Measurements from ENCODE around the gene MRPS18A. TPM values are rescaled to one million over a fixed set of nuclear protein-coding genes. Genes with fewer than 3 reads are reported as not detected.
A peak's percentile ranks its signal among the peaks of the same experiment; 100 is the strongest.

MRPS18A gene
- total and polyA plus RNA-seq, 9 of the 15 experiments (the other 6 are each of a cell fraction or from before 2014, with no cell fraction given): 87.5 to 243 (median 125) TPM

DNA sequence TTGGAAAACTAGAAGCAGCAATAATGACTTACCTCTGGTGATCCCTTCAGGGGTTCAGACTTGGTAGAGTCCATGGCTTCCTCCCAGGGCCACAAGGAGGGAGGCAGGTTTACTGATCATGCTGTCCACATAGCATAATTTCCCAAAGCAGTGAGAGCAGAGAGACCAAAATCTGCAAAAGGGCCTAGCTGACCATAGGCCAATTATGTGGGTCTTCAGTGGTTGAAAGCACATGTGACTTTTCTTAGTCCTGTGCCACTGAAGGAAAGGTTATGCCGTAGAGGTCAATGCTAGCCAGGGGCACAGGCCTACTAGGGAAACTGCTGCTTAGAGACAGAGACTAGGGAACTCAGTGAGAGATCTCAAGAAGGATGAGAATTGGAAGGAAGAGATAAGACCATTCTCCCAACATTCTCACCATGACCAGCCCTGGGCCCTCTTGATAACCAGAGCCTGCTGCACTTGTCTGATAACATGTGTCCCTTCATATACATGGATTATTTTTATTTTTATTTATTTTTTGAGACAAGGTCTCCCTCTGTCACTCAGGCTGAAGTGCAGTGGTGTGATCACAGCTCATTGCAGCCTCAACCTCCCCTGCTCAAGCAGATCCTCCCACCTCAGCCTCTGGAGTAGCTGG, 56.5 kb downstream of the MRPS18A start (continued):
- TF ChIP-seq, protein P1, sequence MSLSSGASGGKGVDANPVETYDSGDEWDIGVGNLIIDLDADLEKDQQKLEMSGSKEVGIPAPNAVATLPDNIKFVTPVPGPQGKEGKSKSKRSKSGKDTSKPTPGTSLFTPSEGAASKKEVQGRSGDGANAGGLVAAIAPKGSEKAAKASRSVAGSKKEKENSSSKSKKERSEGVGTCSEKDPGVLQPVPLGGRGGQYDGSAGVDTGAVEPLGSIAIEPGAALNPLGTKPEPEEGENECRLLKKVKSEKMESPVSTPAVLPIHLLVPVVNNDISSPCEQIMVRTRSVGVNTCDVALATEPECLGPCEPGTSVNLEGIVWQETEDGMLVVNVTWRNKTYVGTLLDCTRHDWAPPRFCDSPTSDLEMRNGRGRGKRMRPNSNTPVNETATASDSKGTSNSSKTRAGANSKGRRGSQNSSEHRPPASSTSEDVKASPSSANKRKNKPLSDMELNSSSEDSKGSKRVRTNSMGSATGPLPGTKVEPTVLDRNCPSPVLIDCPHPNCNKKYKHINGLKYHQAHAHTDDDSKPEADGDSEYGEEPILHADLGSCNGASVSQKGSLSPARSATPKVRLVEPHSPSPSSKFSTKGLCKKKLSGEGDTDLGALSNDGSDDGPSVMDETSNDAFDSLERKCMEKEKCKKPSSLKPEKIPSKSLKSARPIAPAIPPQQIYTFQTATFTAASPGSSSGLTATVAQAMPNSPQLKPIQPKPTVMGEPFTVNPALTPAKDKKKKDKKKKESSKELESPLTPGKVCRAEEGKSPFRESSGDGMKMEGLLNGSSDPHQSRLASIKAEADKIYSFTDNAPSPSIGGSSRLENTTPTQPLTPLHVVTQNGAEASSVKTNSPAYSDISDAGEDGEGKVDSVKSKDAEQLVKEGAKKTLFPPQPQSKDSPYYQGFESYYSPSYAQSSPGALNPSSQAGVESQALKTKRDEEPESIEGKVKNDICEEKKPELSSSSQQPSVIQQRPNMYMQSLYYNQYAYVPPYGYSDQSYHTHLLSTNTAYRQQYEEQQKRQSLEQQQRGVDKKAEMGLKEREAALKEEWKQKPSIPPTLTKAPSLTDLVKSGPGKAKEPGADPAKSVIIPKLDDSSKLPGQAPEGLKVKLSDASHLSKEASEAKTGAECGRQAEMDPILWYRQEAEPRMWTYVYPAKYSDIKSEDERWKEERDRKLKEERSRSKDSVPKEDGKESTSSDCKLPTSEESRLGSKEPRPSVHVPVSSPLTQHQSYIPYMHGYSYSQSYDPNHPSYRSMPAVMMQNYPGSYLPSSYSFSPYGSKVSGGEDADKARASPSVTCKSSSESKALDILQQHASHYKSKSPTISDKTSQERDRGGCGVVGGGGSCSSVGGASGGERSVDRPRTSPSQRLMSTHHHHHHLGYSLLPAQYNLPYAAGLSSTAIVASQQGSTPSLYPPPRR (CRISPR knock-in tag; IDR thresholded peaks at IDR 0.05; ENCODE audit: borderline replicate concordance): peak; percentile 44; the same call in 1 of the 2 replicates
- TF ChIP-seq ZNF316 (IDR thresholded peaks at IDR 0.05): no peak
- TF ChIP-seq, protein P2, sequence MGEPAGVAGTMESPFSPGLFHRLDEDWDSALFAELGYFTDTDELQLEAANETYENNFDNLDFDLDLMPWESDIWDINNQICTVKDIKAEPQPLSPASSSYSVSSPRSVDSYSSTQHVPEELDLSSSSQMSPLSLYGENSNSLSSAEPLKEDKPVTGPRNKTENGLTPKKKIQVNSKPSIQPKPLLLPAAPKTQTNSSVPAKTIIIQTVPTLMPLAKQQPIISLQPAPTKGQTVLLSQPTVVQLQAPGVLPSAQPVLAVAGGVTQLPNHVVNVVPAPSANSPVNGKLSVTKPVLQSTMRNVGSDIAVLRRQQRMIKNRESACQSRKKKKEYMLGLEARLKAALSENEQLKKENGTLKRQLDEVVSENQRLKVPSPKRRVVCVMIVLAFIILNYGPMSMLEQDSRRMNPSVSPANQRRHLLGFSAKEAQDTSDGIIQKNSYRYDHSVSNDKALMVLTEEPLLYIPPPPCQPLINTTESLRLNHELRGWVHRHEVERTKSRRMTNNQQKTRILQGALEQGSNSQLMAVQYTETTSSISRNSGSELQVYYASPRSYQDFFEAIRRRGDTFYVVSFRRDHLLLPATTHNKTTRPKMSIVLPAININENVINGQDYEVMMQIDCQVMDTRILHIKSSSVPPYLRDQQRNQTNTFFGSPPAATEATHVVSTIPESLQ (CRISPR knock-in tag; IDR thresholded peaks at IDR 0.05): 0 out of 2 replicates have a peak, but pooled peaks have one; percentile 51
- no peak; the same call in 1 of the 2 replicates for TF ChIP-seq GABPB1 (CRISPR knock-in tag; IDR thresholded peaks at IDR 0.05)
- TF ChIP-seq JUN (IDR thresholded peaks at IDR 0.05; ENCODE audit: borderline replicate concordance, low read depth, low read length): no peak
- 0 out of 2 replicates have a peak, but pooled peaks have one; percentile 54 for TF ChIP-seq JUN (CRISPR knock-in tag; IDR thresholded peaks at IDR 0.05; ENCODE audit: borderline replicate concordance)
- 0 out of 2 replicates have a peak, but pooled peaks have one; percentile 59 for TF ChIP-seq HBP1 (CRISPR knock-in tag; IDR thresholded peaks at IDR 0.05)
- TF ChIP-seq, protein P3, sequence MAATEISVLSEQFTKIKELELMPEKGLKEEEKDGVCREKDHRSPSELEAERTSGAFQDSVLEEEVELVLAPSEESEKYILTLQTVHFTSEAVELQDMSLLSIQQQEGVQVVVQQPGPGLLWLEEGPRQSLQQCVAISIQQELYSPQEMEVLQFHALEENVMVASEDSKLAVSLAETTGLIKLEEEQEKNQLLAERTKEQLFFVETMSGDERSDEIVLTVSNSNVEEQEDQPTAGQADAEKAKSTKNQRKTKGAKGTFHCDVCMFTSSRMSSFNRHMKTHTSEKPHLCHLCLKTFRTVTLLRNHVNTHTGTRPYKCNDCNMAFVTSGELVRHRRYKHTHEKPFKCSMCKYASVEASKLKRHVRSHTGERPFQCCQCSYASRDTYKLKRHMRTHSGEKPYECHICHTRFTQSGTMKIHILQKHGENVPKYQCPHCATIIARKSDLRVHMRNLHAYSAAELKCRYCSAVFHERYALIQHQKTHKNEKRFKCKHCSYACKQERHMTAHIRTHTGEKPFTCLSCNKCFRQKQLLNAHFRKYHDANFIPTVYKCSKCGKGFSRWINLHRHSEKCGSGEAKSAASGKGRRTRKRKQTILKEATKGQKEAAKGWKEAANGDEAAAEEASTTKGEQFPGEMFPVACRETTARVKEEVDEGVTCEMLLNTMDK (IDR thresholded peaks at IDR 0.05; ENCODE audit: borderline replicate concordance, insufficient read depth, low read depth, low read length, poor library complexity, severe bottlenecking): no peak
- TF ChIP-seq PTBP1 (IDR thresholded peaks at IDR 0.05; ENCODE audit: low read depth, low read length): no peak
- peak; percentile 43 for TF ChIP-seq TFE3 (CRISPR knock-in tag; IDR thresholded peaks at IDR 0.05)
- peak; percentile 96 for TF ChIP-seq MYNN (IDR thresholded peaks at IDR 0.05)
- TF ChIP-seq MYNN (CRISPR knock-in tag; IDR thresholded peaks at IDR 0.05): no peak
- TF ChIP-seq TBL1XR1 (IDR thresholded peaks at IDR 0.05; ENCODE audit: low read length in 2 of 2): peak; percentile 81 to 98
